GM12874 (cell line): ENCODE results near the gene NOS1.
A peak's percentile ranks its signal among the peaks of the same experiment; 100 is the strongest.

ENCODE experiments used
- TF ChIP-seq, protein P1 (sequence below): IDR thresholded peaks from 2 replicates; pipeline ENCODE4 v1.5.1; 2011; ENCODE audit warnings: low read depth, mild to moderate bottlenecking, control low read depth, low read length, moderate library complexity; ENCODE audit not compliant: insufficient read depth

The NOS1 gene

DNA sequence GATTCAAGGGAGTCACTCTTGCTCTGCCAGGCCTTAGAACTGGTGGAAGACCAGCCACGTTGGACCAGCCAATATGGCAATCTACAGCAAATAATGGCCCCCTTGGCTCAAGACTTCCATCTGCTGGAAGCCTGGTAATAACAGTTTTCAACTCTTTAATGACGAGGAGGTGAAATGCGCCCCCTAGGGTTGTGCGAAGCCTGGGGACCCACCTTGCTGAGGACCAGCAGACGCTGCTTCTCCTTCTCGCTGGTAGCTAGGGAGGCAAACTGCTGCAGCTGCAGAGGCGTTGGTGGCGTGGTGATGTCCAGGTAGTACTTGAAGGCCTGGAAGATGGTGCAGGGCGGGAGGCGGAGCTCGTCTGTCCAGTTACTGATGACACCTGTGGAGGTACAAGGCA lies 129.7 kb downstream of the NOS1 start:
- TF ChIP-seq, protein P1, sequence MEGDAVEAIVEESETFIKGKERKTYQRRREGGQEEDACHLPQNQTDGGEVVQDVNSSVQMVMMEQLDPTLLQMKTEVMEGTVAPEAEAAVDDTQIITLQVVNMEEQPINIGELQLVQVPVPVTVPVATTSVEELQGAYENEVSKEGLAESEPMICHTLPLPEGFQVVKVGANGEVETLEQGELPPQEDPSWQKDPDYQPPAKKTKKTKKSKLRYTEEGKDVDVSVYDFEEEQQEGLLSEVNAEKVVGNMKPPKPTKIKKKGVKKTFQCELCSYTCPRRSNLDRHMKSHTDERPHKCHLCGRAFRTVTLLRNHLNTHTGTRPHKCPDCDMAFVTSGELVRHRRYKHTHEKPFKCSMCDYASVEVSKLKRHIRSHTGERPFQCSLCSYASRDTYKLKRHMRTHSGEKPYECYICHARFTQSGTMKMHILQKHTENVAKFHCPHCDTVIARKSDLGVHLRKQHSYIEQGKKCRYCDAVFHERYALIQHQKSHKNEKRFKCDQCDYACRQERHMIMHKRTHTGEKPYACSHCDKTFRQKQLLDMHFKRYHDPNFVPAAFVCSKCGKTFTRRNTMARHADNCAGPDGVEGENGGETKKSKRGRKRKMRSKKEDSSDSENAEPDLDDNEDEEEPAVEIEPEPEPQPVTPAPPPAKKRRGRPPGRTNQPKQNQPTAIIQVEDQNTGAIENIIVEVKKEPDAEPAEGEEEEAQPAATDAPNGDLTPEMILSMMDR: 0 out of 2 replicates have a peak, but pooled peaks have one; percentile 5

- TF ChIP-seq, protein P1: no peak
These were observed 133.2 kb downstream of the NOS1 start for GRCh38 chr12:117228239-117228638.

GRCh38 chr12:117227000-117227653 lies 134.3 kb downstream of the NOS1 start:
- TF ChIP-seq, protein P1: no peak

- TF ChIP-seq, protein P1: no peak
These were observed 134.9 kb downstream of the NOS1 start for GRCh38 chr12:117226505-117226904.

DNA sequence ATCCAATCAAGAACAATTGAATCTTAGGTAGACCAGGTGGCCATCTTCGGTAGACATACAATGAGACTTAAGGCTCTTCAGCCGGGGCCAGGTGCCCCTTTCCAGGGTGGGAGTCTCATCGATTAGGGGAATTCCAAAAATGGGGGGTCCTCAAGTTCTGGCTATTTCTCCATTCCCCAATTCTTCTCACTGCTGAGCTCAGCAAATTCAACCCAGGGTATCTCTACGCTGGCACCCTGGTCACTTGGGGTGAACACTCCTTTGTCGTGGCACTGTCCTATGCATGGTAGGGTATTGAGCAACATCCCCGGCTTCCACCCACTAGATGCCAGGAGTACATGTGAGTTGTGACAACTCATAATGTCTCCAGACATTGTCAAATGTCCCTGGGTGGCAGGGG lies 136.2 kb downstream of the NOS1 start:
- TF ChIP-seq, protein P1: no peak

DNA sequence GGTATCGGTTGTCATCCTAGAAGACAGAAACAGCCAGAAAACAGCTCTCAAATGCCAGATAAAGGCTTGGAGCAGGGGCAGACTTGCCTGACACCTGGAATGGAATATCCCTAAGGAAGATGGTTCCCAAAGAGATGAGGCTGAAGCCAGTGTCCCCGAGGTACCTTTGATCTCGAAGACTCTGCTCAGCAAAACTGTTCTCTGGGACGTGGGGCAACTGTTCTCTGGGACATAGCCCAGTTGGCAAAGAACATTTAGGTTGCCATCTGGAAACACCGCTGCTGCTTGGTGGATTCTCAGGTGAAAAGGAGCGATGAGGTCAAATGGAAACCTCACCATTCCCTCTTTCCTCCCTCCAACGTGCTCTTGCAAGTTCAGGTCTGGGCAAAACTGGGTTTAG lies 143.3 kb downstream of the NOS1 start:
- TF ChIP-seq, protein P1: no peak

DNA sequence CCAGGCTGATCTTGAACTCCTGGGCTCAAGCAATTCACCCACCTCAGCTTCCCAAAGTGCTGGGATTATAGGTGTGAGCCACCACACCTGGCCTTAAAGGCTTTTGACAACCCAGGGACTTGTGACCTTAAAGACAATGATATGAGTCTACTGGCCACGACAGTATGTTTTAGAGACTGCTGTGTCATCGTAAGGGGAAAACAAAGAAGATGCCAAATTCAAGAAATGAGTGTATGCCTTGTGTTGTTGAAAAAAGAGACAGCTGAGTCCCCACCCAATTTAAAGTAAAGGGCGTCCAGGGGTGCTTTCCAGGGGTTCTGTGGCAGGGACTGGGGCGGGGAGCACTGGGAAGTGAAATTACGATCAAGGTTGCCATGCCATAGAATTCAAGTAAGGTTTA lies 144.7 kb downstream of the NOS1 start:
- TF ChIP-seq, protein P1: no peak

DNA sequence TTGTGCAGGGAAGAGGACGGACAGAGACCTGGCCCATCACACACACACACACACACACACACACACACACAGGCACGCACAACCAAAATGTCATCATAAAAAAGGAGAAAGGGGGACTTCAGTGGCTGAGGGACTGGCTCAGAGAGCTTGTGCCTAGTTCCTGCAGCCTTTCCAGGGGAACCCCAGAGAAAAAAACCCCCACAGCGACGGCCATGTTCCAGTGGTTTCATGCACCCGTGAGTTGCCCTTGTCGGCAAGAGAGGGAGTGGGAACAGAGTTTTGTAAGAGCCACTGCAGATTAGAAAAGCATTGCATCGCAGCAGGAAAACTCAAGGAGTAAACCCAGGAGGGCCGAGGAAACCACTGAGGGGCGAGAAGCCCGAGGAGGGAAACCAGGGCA lies 146.6 kb downstream of the NOS1 start:
- TF ChIP-seq, protein P1: no peak
